Measurements from ENCODE around the gene PTPN13. TPM values are rescaled to one million over a fixed set of nuclear protein-coding genes. Genes with fewer than 3 reads are reported as not detected.

PTPN13 gene
- total RNA-seq, 1 donor from 2014 or later: 69.9 TPM

DNA sequence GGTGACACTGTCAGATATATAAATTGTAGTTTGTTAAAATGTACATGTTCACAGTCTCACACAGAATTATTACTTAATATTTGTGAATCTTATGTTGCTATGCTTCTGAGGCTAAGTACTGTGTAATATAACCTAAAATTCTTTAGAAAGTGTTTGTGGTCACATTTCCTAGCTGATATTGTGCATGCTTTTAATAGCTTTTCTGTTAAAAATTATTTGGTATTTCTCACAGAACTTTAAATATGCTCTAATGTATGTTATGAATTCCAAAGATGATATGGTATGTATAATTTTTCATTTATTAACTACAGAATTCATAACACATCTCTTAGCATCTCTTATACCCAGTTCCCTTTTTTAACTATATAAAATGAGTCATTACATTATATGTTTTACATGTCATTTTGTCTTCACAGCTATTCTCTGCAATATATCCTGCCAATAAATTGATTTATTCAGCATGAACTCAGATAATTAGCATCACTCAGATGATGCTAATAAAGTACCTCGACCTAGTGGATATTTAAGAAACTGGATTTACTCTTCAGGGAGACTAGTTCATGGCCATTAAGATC, 9.3 kb downstream of the PTPN13 start:
- TF ChIP-seq, protein P1, sequence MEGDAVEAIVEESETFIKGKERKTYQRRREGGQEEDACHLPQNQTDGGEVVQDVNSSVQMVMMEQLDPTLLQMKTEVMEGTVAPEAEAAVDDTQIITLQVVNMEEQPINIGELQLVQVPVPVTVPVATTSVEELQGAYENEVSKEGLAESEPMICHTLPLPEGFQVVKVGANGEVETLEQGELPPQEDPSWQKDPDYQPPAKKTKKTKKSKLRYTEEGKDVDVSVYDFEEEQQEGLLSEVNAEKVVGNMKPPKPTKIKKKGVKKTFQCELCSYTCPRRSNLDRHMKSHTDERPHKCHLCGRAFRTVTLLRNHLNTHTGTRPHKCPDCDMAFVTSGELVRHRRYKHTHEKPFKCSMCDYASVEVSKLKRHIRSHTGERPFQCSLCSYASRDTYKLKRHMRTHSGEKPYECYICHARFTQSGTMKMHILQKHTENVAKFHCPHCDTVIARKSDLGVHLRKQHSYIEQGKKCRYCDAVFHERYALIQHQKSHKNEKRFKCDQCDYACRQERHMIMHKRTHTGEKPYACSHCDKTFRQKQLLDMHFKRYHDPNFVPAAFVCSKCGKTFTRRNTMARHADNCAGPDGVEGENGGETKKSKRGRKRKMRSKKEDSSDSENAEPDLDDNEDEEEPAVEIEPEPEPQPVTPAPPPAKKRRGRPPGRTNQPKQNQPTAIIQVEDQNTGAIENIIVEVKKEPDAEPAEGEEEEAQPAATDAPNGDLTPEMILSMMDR (IDR thresholded peaks at IDR 0.05): no peak
- DNase-seq (no peak), ATAC-seq (no peak)
- Histone ChIP-seq H3K9me3 (no peaks in the 10 kb centered on the region), H3K27ac (no peak overlapping the region), H3K36me3 (no peaks in the 10 kb centered on the region), H3K27me3 (no peaks in the 10 kb centered on the region), H3K4me1 (no peaks in the 10 kb centered on the region), H3K4me3 (no peak overlapping the region)
- intact Hi-C loops (cut with DNase I): no loop called here

DNA sequence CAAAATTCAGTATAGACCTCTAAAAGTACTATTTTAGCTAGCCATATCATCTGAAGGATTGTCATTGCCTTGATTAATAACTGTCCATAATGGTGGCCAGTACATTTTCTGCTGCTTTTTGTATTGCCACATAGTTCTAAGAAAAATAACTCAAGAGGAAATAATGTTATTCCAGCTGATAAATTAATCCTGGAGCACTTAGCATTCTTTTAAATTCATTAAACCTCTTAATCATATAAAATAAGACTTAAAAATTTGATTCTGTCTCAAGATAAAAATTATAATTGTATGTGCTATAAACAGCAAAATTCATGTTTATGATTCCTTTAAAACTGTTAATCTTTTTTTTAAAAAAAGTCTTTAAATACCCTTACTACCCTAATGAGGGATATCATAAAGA, 12.7 kb downstream of the PTPN13 start:
- Histone ChIP-seq H3K4me1 (no peaks in the 10 kb centered on the region), H3K9me3 (no peaks in the 10 kb centered on the region), H3K27me3 (no peaks in the 10 kb centered on the region), H3K4me3 (no peak overlapping the region), H3K36me3 (no peaks in the 10 kb centered on the region), H3K27ac (no peak overlapping the region)
- TF ChIP-seq, protein P1 (IDR thresholded peaks at IDR 0.05): no peak
- intact Hi-C loops (cut with DNase I): no loop called here
- no peak for DNase-seq
- no peak for ATAC-seq

DNA sequence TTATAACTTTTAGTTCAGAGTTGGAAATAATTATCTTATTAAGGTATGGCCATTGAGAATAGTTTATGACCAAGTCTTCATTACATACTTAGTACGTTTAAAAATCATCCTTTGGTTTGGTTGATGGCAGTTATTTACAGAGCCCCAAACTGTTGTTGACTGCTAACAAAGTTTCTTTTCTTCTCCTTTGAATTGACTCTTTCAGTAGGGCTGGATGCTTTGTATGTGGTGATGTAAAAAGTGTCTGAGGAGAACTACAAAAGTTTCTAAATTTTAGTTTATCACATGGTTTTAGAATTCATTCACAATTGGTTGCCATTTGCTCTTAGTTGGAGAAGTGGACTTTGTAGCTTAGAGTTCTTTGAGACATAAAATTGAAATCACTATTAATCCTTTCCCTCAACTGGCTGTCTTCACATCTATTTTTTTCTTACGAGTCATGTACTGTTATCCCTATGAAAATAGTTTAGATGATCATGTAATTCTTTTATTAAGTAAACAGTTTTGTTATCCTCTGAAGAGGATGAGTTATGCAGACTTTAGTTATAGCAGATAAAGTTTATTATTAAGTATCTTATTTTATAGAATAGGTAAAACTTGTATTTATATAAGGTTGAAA, 14.8 kb downstream of the PTPN13 start:
- ATAC-seq (no peak), DNase-seq (no peak)
- no peaks in the 10 kb centered on the region for H3K4me1 ChIP-seq
- intact Hi-C loops (cut with DNase I): no loop called here
- no peaks in the 10 kb centered on the region for H3K36me3 ChIP-seq
- H3K27me3 ChIP-seq: no peaks in the 10 kb centered on the region
- TF ChIP-seq, protein P1 (IDR thresholded peaks at IDR 0.05): no peak
- H3K4me3 ChIP-seq: no peak overlapping the region
- no peak overlapping the region for H3K27ac ChIP-seq
- no peaks in the 10 kb centered on the region for H3K9me3 ChIP-seq

DNA sequence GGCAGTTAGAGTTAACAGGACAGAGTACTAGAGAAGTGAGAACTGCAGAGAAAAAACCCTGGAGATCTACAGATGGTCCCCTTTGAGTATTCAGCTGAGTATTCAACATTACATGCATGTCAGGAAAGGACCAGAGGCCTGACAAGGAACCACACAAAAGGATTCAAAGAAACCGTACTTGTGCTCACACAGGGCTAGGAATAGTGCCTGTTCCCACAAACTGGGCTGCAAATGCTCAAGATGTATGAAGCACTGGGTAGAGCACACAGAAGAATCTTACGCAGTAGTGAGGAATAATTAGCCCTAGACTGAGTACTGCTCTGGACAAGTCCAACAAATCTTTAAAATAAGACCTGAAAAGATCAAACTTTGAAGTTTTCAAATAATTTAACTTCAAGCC, 17.6 kb downstream of the PTPN13 start:
- Histone ChIP-seq H3K27ac (no peak overlapping the region), H3K9me3 (no peaks in the 10 kb centered on the region), H3K27me3 (no peaks in the 10 kb centered on the region), H3K36me3 (no peaks in the 10 kb centered on the region), H3K4me3 (no peak overlapping the region), H3K4me1 (no peaks in the 10 kb centered on the region)
- DNase-seq (no peak), ATAC-seq (no peak)
- TF ChIP-seq, protein P1 (IDR thresholded peaks at IDR 0.05): no peak
- intact Hi-C loops (cut with DNase I): no loop called here

DNA sequence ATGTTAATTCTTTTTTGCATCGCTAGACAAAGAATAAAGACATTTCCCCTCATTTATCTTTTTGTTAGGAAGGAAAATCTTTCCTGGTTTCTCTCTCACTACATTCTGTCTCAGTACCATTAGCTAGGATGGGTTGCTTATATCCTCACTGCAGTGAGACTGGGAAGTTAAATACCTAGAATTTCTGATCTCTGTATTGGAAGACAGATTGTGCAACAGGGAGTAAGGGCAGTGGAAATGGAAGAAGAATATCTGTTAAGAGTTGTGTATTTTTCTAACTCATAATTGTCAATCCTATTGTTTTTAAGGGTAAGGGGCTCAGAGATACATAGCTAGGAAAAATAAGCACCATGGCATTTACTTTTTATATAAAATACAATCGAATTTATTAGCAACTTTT, 19.6 kb downstream of the PTPN13 start:
- Histone ChIP-seq H3K9me3 (no peaks in the 10 kb centered on the region), H3K27me3 (no peaks in the 10 kb centered on the region), H3K36me3 (no peaks in the 10 kb centered on the region), H3K27ac (no peak overlapping the region), H3K4me1 (no peaks in the 10 kb centered on the region), H3K4me3 (no peak overlapping the region)
- TF ChIP-seq, protein P1 (IDR thresholded peaks at IDR 0.05): no peak
- ATAC-seq (no peak), DNase-seq (no peak)
- intact Hi-C loops (cut with DNase I): no loop called here

All from upper lobe of right lung (tissue), 1 donor.